BLaER1 treated with 17β-estradiol and CSF1 and Interleukin-3, amounts not matched to agents 10 nM and 100 nM (cell line): Measurements from ENCODE around the gene NUF2.

Experiments
- H3K27ac ChIP-seq, 11 experiments: shearing (Covaris generic); formaldehyde crosslinking; 2 replicates each; pipeline ENCODE4 v1.8.1; 2022
- H3K27me3 ChIP-seq, 11 experiments: shearing (Covaris generic); formaldehyde crosslinking; 2 replicates each; pipeline ENCODE4 v1.8.1; 2022
- H3K36me3 ChIP-seq, 11 experiments: shearing (Covaris generic); formaldehyde crosslinking; 2 replicates each; pipeline ENCODE4 v1.8.1; 2022
- H3K4me1 ChIP-seq, 10 experiments: shearing (Covaris generic); formaldehyde crosslinking; 2 replicates each; pipeline ENCODE4 v1.8.1; 2022
- H3K4me2 ChIP-seq, 11 experiments: shearing (Covaris generic); formaldehyde crosslinking; 2 replicates each; pipeline ENCODE4 v1.8.1; 2022
- H3K4me3 ChIP-seq, 10 experiments: shearing (Covaris generic); formaldehyde crosslinking; 2 replicates each; pipeline ENCODE4 v1.8.1; 2022
- H3K9ac ChIP-seq, 11 experiments: shearing (Covaris generic); formaldehyde crosslinking; 2 replicates each; pipeline ENCODE4 v1.8.1; 2022
- H3K9me3 ChIP-seq, 11 experiments: shearing (Covaris generic); formaldehyde crosslinking; replicated peaks in 1 of 11; 2 replicates each; pipeline ENCODE4 v1.8.1; 2022
- H4K20me1 ChIP-seq, 11 experiments: shearing (Covaris generic); formaldehyde crosslinking; 2 replicates each; pipeline ENCODE4 v1.8.1; 2022
- Cebpa-rat ChIP-seq, 11 experiments: shearing (Covaris generic); IDR thresholded peaks; 2 replicates each; pipeline ENCODE4 v1.8.1; 2022

NUF2 gene

GRCh38 chr1:163361123-163361934 lies 39.6 kb downstream of the NUF2 start:
- Histone ChIP-seq H4K20me1 (no peaks in the 10 kb centered on the region), H3K36me3 (peaks cover 0 to 13% (median 4%) of the 10 kb centered on the region in 11 experiments; a peak in 17 of 22 replicates), H3K4me1 (no peaks in the 10 kb centered on the region), H3K4me2 (no peak overlapping the region), H3K27me3 (no peaks in the 10 kb centered on the region), H3K4me3 (no peak overlapping the region), H3K9ac (no peak overlapping the region), H3K9me3 (no peaks in the 10 kb centered on the region), H3K27ac (no peak overlapping the region)
- no peak for TF ChIP-seq Cebpa-rat (IDR thresholded peaks at IDR 0.05)

DNA sequence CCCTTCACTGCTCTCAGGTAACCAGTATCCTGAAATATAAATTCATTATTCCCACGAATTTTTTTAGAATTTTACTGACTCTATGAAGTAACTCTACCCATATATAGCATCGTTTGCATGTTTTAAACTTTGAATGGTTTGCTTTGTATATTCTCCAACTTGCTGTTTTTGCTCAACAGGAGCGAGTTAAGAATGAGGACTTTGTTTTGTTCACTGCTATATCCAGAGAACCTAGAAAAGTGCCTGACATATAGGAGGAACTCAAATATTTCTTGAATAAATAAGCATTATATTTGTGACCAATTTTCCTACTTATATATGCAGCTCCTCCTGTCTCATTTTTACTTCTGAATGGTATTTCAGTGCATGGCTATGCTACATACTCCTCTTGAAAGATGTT lies 43.4 kb downstream of the NUF2 start:
- Histone ChIP-seq H3K27me3 (no peaks in the 10 kb centered on the region), H3K36me3 (no peaks in the 10 kb centered on the region), H3K4me3 (no peak overlapping the region), H4K20me1 (no peaks in the 10 kb centered on the region), H3K4me2 (no peak overlapping the region), H3K9ac (no peak overlapping the region), H3K4me1 (no peaks in the 10 kb centered on the region), H3K27ac (no peak overlapping the region), H3K9me3 (no peaks in the 10 kb centered on the region)
- TF ChIP-seq Cebpa-rat (IDR thresholded peaks at IDR 0.05), result no peak

- no peaks in the 10 kb centered on the region for H4K20me1 ChIP-seq
- H3K4me2 ChIP-seq, result no peak overlapping the region
- no peak for TF ChIP-seq Cebpa-rat (IDR thresholded peaks at IDR 0.05)
- H3K4me3 ChIP-seq, result no peak overlapping the region
- H3K36me3 ChIP-seq, result no peaks in the 10 kb centered on the region
- H3K9ac ChIP-seq, result no peak overlapping the region
- H3K27me3 ChIP-seq, result no peaks in the 10 kb centered on the region
- no peak overlapping the region for H3K27ac ChIP-seq
- no peaks in the 10 kb centered on the region for H3K4me1 ChIP-seq
- no peaks in the 10 kb centered on the region for H3K9me3 ChIP-seq
These were observed 44.8 kb downstream of the NUF2 start for GRCh38 chr1:163366555-163366954.

- Histone ChIP-seq H3K4me3 (no peak overlapping the region), H3K4me2 (no peak overlapping the region), H3K27ac (no peak overlapping the region), H4K20me1 (no peaks in the 10 kb centered on the region), H3K27me3 (no peaks in the 10 kb centered on the region), H3K4me1 (no peaks in the 10 kb centered on the region), H3K9me3 (no peaks in the 10 kb centered on the region), H3K9ac (no peak overlapping the region), H3K36me3 (no peaks in the 10 kb centered on the region)
- no peak for TF ChIP-seq Cebpa-rat (IDR thresholded peaks at IDR 0.05)
These were observed 46.0 kb downstream of the NUF2 start for GRCh38 chr1:163367721-163368120.

DNA sequence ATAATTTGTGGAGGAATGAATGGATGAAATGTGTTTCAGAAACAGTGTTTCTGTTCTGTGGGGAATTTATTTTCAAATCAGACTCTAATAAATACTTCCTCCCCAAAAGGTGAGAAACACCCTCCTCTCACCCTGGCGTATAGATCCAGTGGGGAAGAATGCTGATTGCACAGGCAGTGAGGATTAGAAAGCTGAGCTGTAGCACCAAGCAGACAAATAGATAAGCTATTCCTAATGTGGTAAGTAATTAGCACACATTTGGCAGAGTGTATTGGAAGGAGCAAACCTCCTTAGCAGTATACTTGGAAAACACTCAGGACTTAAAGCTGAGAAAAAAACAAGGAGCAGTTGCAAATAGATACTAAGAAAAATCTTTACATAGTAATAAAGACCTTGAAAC lies 50.8 kb downstream of the NUF2 start:
- H3K9me3 ChIP-seq, result no peaks in the 10 kb centered on the region
- H3K27ac ChIP-seq, result no peak overlapping the region
- no peaks in the 10 kb centered on the region for H3K27me3 ChIP-seq
- no peaks in the 10 kb centered on the region for H4K20me1 ChIP-seq
- H3K4me3 ChIP-seq, result no peak overlapping the region
- no peak overlapping the region for H3K9ac ChIP-seq
- no peak for TF ChIP-seq Cebpa-rat (IDR thresholded peaks at IDR 0.05)
- no peaks in the 10 kb centered on the region for H3K36me3 ChIP-seq
- no peaks in the 10 kb centered on the region; a peak in 1 of 20 replicates for H3K4me1 ChIP-seq
- no peak overlapping the region for H3K4me2 ChIP-seq

- H3K4me1 ChIP-seq, result no peaks in the 10 kb centered on the region; a peak in 1 of 20 replicates
- H3K27me3 ChIP-seq, result no peaks in the 10 kb centered on the region
- H4K20me1 ChIP-seq, result no peaks in the 10 kb centered on the region
- no peak for TF ChIP-seq Cebpa-rat (IDR thresholded peaks at IDR 0.05)
- H3K9me3 ChIP-seq, result no peaks in the 10 kb centered on the region
- H3K27ac ChIP-seq, result no peak overlapping the region
- no peak overlapping the region for H3K4me2 ChIP-seq
- H3K36me3 ChIP-seq, result no peaks in the 10 kb centered on the region
- H3K4me3 ChIP-seq, result no peak overlapping the region
- no peak overlapping the region for H3K9ac ChIP-seq
These were observed 56.8 kb downstream of the NUF2 start for GRCh38 chr1:163378554-163378953.

DNA sequence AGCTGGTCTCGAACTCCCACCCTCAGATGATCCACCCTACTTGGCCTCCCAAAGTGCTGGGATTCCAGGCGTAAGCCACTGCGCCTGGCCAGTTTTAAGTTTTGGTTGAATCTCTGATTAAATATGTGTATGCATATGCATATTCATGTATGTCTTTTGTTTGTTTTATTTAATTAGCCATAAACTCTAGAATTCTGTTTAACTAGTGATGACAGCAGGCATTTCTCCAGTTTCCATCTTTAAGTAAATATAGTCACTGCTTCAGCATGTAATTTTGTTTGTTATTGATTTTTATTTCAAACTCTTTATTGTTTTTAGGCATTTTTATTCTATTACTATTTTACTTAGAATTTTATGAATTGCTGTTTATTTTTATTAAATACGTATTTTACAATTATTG lies 58.0 kb downstream of the NUF2 start:
- no peak overlapping the region for H3K4me2 ChIP-seq
- no peak for TF ChIP-seq Cebpa-rat (IDR thresholded peaks at IDR 0.05)
- no peak overlapping the region for H3K4me3 ChIP-seq
- H3K9me3 ChIP-seq, result no peaks in the 10 kb centered on the region
- H3K36me3 ChIP-seq, result no peaks in the 10 kb centered on the region
- no peaks in the 10 kb centered on the region for H3K4me1 ChIP-seq
- no peak overlapping the region for H3K9ac ChIP-seq
- no peaks in the 10 kb centered on the region for H3K27me3 ChIP-seq
- no peaks in the 10 kb centered on the region for H4K20me1 ChIP-seq
- H3K27ac ChIP-seq, result no peak overlapping the region

DNA sequence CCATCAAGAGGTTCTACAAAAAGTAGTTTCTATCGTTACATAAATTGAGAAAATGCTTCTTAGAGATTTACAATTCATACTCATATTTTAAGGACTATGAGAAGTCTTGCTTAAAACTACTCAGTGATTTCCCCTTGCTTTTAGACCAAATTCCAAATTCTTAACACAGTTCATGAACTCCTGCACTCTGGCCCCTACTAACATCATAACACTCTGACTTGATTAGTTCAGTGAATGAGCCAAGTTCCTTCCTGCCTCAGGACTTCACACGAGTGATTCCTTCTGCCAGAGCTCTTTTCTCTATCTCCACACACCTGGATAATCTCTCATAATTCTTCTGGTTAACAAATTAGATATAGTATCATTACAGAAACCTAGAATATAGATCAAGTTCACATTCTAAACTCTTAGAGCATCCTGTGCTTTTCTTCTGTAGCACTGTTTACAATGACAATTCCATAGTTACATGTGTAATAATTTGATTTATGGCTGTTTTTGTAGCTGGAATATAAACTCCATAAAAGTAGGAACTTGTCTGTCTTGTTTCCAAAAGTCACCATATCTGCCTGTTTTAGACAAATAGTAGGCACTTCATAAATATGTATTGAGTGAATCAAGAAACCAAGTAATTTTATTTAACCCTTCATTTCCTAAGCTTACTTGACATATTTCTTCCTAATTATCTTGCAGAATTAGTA lies 59.9 kb downstream of the NUF2 start:
- H3K9me3 ChIP-seq, result no peaks in the 10 kb centered on the region
- H3K36me3 ChIP-seq, result no peaks in the 10 kb centered on the region
- H3K4me2 ChIP-seq, result no peak overlapping the region
- TF ChIP-seq Cebpa-rat (IDR thresholded peaks at IDR 0.05), result no peak
- H3K27me3 ChIP-seq, result no peaks in the 10 kb centered on the region
- H3K9ac ChIP-seq, result no peak overlapping the region
- no peaks in the 10 kb centered on the region for H4K20me1 ChIP-seq
- H3K4me3 ChIP-seq, result no peak overlapping the region
- H3K27ac ChIP-seq, result no peak overlapping the region
- no peaks in the 10 kb centered on the region for H3K4me1 ChIP-seq

GRCh38 chr1:163382395-163382794 lies 60.6 kb downstream of the NUF2 start:
- H3K9ac ChIP-seq, result no peak overlapping the region
- H3K27me3 ChIP-seq, result no peaks in the 10 kb centered on the region
- no peak overlapping the region for H3K4me3 ChIP-seq
- no peak overlapping the region for H3K4me2 ChIP-seq
- H4K20me1 ChIP-seq, result no peaks in the 10 kb centered on the region
- no peaks in the 10 kb centered on the region for H3K4me1 ChIP-seq
- H3K36me3 ChIP-seq, result no peaks in the 10 kb centered on the region
- no peaks in the 10 kb centered on the region for H3K9me3 ChIP-seq
- H3K27ac ChIP-seq, result no peak overlapping the region
- TF ChIP-seq Cebpa-rat (IDR thresholded peaks at IDR 0.05), result no peak

- no peaks in the 10 kb centered on the region for H3K4me1 ChIP-seq
- no peak overlapping the region for H3K4me3 ChIP-seq
- H3K27ac ChIP-seq, result no peak overlapping the region
- H3K27me3 ChIP-seq, result no peaks in the 10 kb centered on the region
- H3K36me3 ChIP-seq, result no peaks in the 10 kb centered on the region
- no peak for TF ChIP-seq Cebpa-rat (IDR thresholded peaks at IDR 0.05)
- no peaks in the 10 kb centered on the region for H4K20me1 ChIP-seq
- no peak overlapping the region for H3K9ac ChIP-seq
- H3K9me3 ChIP-seq, result no peaks in the 10 kb centered on the region
- H3K4me2 ChIP-seq, result no peak overlapping the region
These were observed 65.4 kb downstream of the NUF2 start for GRCh38 chr1:163387146-163387545.
